HG03066 (cell line): ENCODE measurements around the gene CALCOCO2.

Source experiments
- ATAC-seq: cut with Tn5 transposase; IDR thresholded peaks from one replicate; pipeline ENCODE4 v1.9.1; 2021; ENCODE audit warnings: low read depth; ENCODE audit not compliant: unreplicated experiment

The CALCOCO2 gene

DNA sequence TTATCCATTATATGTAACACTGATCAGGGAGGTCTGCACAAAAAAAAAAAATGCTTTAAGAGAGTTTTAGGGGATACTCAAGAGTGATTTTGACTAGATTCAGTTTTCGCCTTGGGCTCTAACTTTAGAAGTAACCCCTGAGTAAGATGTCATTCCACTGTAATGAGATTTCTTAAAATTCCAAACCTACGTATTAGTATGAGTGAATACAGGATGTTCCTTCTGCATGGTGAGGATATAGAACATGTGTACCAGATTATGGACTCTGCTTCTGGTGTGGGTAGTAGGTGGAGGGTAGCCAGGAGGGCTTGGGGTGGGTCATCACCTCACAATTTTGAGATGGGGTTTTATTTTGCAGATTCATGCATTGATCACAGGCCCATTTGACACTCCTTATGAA, 81.6 kb downstream of the CALCOCO2 start:
- no peak for ATAC-seq
